ENCODE results near the gene DACT2. TPM values are rescaled to one million over a fixed set of nuclear protein-coding genes. Genes with fewer than 3 reads are reported as not detected.

Gene DACT2
- total RNA-seq, 2 donors from 2014 or later = 16.6 to 39.9 TPM

GRCh38 chr6:168293636-168294530 is 25.7 kb downstream of the DACT2 start:
- H3K27me3 Mint-ChIP-seq (ENCODE audit: insufficient read depth) = peaks cover 28% of the 10 kb centered on the region
- Histone ChIP-seq H3K36me3 (ENCODE audit: control insufficient read depth, insufficient read depth, low read length) (no peaks in the 10 kb centered on the region), H3K27ac (ENCODE audit: low read depth, low read length) (no peak overlapping the region), H3K9ac (ENCODE audit: extremely low read depth, low read length, poor library complexity, severe bottlenecking) (no peak overlapping the region), H3K9me3 (ENCODE audit: control insufficient read depth, low read length) (no peaks in the 10 kb centered on the region), H3K27me3 (ENCODE audit: control insufficient read depth, insufficient read depth, low read length, poor library complexity, severe bottlenecking) (no peaks in the 10 kb centered on the region), H3K4me1 (ENCODE audit: control insufficient read depth, insufficient read depth, low read length) (no peaks in the 10 kb centered on the region), H3K4me3 (ENCODE audit: low read length) (no peak overlapping the region)
- peaks cover 5% of the 10 kb centered on the region for H3K9me3 Mint-ChIP-seq
- peak; percentile 41 for DNase-seq
- H3K27ac Mint-ChIP-seq = no peak overlapping the region
- peaks cover 12% of the 10 kb centered on the region for H3K4me1 Mint-ChIP-seq
- H3K36me3 Mint-ChIP-seq (ENCODE audit: low read depth) = no peaks in the 10 kb centered on the region
- no peak overlapping the region for H3K4me3 Mint-ChIP-seq
- 91 to 94% methylated on average over 6 to 25 of the region's 26 CpGs for WGBS, 2 experiments (ENCODE audit: insufficient coverage in 1 of 2, insufficient read length in 1 of 2)
- no peak for TF ChIP-seq CTCF (conservative IDR thresholded peaks at IDR 0.05)

- Histone ChIP-seq H3K9ac (ENCODE audit: extremely low read depth, low read length, poor library complexity, severe bottlenecking) (no peak overlapping the region), H3K36me3 (ENCODE audit: control insufficient read depth, insufficient read depth, low read length) (no peaks in the 10 kb centered on the region), H3K27me3 (ENCODE audit: control insufficient read depth, insufficient read depth, low read length, poor library complexity, severe bottlenecking) (no peaks in the 10 kb centered on the region), H3K27ac (ENCODE audit: low read depth, low read length) (no peak overlapping the region), H3K9me3 (ENCODE audit: control insufficient read depth, low read length) (no peaks in the 10 kb centered on the region), H3K4me1 (ENCODE audit: control insufficient read depth, insufficient read depth, low read length) (no peaks in the 10 kb centered on the region), H3K4me3 (ENCODE audit: low read length) (no peak overlapping the region)
- Mint-ChIP-seq H3K36me3 (ENCODE audit: low read depth) (no peaks in the 10 kb centered on the region), H3K4me3 (no peak overlapping the region), H3K27ac (no peak overlapping the region), H3K9me3 (peaks cover 5% of the 10 kb centered on the region), H3K27me3 (ENCODE audit: insufficient read depth) (peaks cover 31% of the 10 kb centered on the region), H3K4me1 (peaks cover 12% of the 10 kb centered on the region)
- no peak for TF ChIP-seq CTCF (conservative IDR thresholded peaks at IDR 0.05)
- no peak for DNase-seq
- WGBS, 2 experiments (ENCODE audit: insufficient coverage in 1 of 2, insufficient read length in 1 of 2) = 94 to 96% methylated on average over 3 to 4 of the region's 4 CpGs
Measured at GRCh38 chr6:168292826-168293225, 26.8 kb downstream of the DACT2 start.

GRCh38 chr6:168291450-168291849 is 28.1 kb downstream of the DACT2 start:
- H3K27ac Mint-ChIP-seq = no peak overlapping the region
- Histone ChIP-seq H3K27me3 (ENCODE audit: control insufficient read depth, insufficient read depth, low read length, poor library complexity, severe bottlenecking) (no peaks in the 10 kb centered on the region), H3K9me3 (ENCODE audit: control insufficient read depth, low read length) (no peaks in the 10 kb centered on the region), H3K27ac (ENCODE audit: low read depth, low read length) (no peak overlapping the region), H3K4me1 (ENCODE audit: control insufficient read depth, insufficient read depth, low read length) (no peaks in the 10 kb centered on the region), H3K4me3 (ENCODE audit: low read length) (no peak overlapping the region), H3K36me3 (ENCODE audit: control insufficient read depth, insufficient read depth, low read length) (no peaks in the 10 kb centered on the region), H3K9ac (ENCODE audit: extremely low read depth, low read length, poor library complexity, severe bottlenecking) (no peak overlapping the region)
- peaks cover 22% of the 10 kb centered on the region for H3K27me3 Mint-ChIP-seq (ENCODE audit: insufficient read depth)
- H3K9me3 Mint-ChIP-seq = peaks cover 5% of the 10 kb centered on the region
- no peak for DNase-seq
- no peak for TF ChIP-seq CTCF (conservative IDR thresholded peaks at IDR 0.05)
- H3K36me3 Mint-ChIP-seq (ENCODE audit: low read depth) = no peaks in the 10 kb centered on the region
- H3K4me3 Mint-ChIP-seq = no peak overlapping the region
- WGBS, 2 experiments (ENCODE audit: insufficient coverage in 1 of 2, insufficient read length in 1 of 2) = 89 to 96% methylated on average over 2 of the region's 2 CpGs
- no peaks in the 10 kb centered on the region for H3K4me1 Mint-ChIP-seq

Data from endodermal cell (in vitro differentiated cells).